DMS 273 (cell line): ENCODE measurements around the gene TMEM204.

ENCODE experiments used
- DNase-seq: peaks from one replicate; lab custom pipeline; 2025; ENCODE audit not compliant: unreplicated experiment; lab: John Stamatoyannopoulos, UW

TMEM204 gene

DNA sequence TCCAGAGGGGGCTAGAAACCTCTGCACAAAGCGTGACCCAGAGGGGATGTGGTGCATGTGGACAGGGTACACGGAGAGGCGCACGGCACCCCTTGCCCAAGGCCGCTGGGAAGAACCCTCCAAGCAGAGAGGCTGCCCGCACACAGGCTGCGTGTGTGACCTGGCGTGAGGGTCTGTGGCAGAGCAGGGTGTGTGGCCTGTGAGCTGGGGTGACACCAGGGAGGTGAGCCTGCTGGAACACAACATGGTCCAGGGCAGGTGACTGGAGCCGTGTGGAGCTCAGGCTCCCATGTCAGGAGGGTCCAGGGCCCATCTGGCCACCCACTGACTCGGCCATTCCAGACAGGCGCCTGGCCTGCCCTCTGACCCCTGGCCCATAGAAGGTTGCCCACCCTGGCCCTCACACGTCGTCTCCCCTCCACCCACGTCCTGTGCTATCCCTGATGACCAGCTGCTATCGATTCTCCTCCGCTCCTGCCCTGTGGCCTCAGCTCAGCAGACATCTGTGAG, 14.8 kb upstream of the TMEM204 start:
- DNase-seq, result no peak

DNA sequence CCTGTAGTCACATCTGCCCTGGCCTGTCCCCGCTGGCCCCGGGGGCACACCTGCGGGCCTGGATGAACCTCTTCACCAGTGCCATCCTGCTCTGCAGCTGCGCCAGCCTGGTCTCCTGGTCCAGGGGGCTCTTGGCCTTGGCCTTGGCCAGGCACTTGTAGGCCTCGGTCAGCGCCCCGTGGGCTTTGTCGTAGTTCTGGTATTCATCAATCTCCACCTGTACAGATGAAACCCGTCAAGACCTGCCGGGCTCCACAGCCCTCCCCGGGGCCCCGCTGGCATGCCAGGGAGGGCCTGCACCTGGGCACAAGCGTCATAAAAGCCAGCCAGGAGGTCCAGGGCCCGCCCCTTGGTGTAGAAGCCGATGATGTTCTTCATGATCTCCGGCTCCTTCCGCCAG, 13.6 kb upstream of the TMEM204 start:
- DNase-seq, result no peak

DNA sequence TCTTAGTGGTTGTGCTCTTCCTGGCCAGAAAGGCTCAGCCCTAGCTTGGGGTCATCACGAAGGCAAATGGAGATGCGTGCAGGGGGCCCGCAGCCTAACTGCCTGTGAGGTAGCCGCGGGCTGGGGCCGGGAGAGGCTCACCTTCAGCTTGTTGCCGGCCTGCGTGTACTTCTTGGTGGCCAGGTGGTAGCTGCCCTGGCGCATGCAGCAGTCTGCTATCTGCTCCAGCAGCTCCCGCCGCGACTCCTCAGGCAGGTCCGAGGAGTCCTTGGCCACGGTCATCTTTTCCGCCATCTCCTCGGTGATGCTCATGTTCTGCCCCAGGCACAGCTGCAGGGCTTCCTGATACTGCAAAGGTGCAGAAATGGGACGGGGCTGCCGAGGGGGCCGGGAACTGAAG, 13.0 kb upstream of the TMEM204 start:
- no peak for DNase-seq

DNA sequence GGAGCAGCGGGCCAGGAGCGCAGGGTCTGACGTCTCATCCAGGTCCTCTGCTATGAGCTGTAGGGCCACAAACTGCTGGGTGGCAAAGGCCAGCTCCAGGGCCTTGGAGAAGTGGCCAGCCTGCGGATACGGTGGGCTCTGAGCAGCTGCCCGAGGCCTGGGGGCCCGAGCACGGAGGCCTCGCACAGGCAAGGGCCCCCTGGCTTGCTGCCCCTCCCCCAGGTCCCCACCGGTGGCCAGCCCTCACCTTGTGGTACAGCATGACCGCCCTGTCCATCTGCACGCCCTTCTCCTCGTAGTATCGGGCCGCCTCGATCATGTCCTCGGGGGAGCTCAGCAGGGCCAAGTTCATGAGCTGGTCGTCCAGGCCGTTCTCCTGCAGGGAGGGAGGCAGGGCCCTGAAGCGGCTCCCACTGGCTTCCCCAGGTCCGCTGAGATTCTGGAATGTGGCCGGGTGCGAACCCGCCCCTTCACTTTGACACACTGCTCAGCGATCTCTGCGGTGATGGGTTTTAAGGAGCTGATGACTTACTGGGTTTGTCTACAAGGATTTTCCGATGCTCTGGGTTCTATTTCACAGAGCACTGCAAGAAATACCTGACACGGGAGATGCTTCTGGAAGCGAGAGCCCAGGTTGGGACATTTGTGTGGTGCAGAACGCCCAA, 9.8 kb upstream of the TMEM204 start:
- no peak for DNase-seq

DNA sequence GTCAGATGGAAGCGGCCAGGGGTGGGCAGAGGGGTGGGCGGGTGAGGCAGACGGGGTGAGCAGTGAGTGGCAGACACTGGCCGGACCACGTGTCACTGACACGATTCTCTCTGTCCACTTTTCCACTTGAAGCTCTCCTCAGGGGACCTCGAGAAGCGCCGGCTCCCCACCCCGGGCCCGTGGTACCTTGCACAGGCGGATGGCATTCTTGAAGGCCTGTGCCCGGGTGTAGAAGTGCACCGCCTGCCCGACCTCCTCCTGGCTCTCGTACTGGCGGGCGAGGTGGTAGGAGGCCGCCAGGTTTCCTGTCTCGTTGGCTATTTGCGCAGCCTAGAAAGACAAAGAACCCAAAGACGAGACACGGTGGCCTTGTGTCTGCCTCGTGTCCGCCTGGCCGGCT, 9.1 kb upstream of the TMEM204 start:
- DNase-seq, result no peak

DNA sequence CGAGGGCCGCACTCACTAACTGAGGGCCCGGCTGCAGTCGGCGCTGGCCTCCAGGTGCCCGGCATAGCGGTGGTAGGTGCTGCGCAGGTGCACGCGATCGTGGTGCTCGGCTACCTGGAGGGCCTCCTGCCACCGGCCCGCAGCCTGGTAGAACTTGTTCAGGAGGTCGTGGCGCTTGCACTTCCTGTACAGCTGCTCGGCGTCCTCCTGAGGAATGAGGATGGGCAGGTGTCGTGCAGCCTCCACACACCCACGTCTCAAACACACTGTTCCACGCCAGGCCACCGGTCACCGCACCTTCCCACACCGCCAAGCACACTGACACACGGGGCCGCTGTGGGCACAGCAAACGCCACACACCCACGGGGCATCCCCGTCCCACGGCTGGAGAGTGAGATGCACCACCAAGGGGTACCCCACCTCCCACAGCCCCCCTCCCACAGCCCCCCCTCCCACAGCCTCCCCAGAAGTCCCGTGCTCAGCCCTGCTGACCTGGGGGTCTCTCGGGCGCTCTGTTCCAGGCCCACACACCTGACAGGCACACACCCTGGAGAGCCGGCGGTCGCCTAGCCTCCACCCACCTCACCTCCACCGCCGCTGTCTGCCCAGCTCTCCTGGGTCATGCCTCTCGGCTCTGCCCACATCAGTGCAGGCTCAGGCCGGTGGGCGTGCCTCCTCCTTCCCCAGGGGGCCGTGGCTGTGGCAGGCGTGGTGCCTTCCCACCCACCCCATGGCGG, 7.4 kb upstream of the TMEM204 start:
- DNase-seq, result no peak

DNA sequence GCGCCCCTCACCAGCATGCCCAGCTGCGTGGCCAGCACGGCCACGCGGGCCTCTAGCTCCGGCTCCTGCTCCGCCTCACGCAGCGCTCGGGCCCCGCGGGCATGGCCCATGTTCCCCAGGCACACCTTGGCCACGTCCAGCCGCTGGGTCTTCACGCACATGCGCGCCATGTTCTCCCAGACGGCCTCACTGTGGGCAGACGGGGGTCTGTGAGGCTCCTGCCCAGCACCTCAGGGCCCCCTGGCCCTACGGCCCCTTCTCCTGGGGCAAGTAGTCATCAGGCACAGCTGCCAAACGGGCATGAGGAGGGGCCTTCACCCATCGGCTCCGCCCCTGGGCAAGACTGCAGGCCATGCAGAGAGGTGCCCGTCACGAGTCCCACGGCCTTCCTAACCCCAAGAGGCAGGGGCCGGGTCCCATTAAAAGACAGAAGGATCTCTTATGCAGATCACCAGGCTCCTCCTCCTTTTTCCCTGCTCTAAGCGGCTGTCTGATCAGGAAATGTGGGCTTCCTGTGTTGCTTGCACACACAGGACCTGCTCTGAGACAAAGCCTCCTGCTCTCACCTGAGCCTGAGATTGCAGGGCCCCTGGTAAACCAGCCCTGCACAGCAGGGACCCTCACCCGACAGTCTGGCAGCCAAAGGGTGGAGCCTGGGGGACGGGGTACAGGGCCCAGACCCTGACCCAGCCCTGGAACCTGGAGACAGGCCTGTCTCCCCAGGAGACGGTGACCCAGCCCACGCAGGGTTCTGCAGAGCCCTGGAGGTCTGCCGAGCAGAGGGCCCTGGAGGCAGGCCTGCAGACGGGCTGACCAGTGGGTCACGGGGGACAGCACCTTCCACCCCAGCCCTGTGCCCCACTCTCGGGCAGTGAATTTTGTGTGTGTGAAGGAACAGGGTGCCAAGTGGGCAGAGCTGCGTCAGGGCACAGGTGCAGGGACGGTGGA, 6.6 kb upstream of the TMEM204 start:
- no peak for DNase-seq

DNA sequence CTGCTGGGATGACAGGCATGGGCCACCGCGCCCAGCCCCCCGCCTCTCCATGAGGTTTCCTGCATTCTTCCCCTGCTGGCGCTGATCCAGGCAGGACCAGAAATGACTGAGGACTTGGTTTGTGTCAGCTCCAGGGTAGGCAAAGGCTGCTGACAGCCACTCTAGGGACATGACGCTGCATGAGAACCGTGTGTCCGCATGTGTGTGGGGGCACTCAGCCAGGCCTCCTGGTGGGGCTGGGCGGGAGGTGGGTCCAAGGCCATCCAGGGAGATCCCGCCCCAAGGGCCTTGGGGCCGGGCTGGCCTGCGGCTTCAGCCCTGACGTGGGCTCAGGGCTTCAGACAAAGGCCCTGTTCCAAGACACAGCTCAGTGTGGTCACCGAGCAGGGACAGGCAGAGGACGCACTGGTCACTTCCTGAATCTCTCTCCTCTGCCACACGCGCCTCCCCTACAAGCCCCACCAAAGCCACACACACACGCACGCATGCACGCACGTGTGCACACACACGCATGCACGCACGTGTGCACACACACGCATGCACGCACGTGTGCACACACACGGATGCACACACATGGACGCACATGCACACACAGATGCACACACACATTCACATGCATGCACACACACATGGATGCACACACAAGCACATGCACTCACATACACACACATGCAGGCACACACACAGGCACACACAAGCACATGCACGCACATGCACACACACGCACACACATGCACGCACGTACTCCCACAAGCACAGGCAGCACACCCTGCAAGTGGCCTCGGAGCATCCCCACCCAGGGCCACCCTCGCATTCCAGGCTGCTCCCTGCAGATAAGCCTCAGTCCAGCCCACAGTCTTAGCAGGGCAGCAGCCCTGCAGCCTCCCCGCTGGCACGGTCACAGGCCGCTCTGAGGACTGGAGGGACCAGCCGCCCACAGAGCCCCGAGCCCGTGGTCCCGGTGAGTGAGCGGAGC, 5.3 kb upstream of the TMEM204 start:
- DNase-seq, result no peak

DNA sequence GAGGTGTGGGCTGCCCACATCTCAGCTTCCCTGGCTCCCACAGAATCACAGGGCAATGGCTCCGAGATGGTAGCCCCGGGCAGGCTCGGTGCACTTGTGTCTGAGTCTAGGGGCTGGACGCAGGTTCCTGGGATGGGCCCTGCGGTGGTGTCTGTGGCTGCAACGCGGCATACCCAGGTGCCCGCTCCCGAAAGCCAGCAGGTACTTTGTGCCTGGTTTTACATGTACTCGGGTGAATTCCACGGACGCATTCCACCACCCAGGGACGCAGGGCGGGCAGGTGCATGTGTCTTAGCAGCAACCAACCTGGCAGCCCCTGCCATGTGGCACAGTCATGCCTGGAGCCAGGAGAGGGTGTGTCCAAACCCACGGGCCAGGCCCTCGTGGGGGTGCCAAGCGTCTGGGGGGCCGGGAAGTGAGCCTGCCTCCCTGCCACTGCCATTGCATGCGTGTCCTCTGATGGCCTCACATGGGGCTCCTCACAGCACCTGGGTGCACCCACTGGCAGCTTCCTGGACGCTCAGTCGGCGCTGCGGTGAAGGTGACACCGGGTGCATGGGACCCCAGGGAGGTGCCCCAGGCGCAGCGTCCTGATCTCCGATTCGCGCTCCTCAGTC, 4.4 kb upstream of the TMEM204 start:
- no peak for DNase-seq

DNA sequence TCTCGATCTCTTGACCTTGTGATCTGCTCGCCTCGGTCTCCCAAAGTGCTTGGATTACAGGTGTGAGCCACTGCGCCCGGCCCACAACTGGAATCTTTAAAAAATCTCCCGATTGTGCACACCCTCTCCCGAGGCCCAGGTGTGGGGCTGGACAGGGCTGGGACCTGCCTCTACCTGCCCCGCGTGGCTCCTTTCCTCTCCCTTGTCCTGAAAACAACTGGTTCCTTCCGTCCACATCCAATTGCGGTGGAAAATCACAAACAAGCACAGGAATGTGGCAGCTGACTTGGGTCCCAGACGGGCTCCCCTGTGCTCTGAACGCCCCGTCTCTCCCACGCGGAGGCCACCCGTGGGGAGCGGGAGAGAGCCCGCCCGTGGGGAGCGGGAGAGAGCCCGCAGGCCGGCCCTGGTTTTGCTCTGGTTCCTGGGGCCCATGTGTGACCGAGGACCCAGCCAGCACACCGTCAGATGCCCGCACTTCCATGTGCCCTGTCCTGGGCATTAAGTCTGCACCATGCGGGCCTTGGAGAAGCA, 3.0 kb upstream of the TMEM204 start:
- DNase-seq, result no peak

DNA sequence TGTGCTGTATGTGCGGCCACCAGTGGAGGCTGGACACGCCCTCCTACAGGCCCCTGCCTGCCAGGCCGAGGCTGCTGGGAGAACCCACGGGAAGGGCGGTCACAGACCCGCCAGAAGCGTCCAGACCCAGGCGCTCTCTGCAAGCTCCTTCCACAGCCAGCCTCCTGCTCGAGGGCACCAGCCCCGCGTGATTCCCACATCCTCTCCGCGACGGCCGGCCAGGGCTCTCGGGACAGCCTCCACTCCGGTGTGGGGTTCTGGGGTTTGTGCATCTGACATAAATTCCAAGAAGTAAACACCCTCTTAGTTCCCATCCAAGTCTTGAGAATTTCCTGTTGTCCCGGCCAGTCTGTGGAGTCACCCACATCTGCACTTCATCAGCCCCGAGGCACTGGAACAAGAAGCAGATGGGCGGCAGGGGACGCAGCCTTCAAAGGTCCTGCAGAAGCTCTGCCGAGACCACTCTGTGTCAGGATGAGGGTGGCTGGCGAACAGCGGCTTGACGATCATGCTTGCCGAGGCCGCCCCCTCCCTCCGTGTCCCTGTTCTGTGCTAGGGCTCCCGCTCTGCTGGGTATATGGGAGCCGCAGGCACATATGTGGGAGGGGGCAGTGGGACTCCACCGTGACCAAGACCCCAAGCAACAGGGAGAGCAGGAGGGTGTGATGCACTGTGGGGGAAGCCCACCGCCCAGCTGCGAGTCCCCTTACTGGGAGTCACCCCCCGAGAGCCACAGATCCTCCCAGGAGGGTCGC, 2.4 kb upstream of the TMEM204 start:
- DNase-seq, result no peak

DNA sequence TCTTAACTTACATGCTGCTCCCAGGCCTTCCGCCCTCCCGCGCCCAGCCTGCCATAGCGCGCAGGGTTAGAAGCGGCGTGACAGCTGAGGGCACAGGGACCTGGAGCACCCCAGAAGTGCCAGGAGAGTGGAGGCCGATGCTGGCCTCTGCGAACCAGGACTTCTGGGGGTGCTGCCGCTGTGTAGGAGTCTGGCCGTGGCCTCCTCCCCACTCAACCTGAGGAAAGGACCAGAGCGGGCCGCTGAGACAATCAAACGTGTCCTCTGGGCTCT, 1.9 kb upstream of the TMEM204 start:
- DNase-seq, result no peak

DNA sequence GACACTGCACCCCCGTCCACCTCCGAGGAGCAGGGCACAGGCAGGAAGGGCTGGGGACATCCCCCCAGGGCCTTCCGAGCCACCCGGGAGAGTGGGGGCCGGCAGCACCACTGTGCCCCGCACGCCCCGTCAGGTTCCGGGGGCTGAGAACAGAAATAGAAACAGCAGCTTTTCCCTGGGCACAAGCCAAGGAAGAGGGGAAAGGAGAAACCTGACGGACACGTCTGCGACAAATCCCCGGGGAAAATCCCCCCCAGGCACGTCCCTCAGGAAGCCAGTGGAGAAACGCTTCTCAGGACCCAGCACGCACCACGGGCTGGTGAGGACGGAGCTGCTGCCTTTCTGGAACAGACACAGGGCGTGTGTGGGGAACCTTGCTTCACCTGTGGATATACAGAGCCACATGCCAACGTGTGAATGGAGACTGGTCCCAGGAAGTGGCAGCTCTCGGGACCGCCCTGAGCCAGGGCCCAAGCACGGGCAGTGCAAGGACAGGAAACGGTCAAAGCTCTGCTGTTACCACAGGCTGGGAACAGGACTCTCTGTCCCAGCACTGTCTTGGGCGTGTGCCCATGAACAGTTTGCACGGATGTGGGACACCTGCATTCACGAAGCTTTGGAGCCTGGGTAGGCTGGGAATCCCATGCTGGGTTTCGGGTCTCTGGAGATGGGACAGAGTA, 1.2 kb upstream of the TMEM204 start:
- no peak for DNase-seq

DNA sequence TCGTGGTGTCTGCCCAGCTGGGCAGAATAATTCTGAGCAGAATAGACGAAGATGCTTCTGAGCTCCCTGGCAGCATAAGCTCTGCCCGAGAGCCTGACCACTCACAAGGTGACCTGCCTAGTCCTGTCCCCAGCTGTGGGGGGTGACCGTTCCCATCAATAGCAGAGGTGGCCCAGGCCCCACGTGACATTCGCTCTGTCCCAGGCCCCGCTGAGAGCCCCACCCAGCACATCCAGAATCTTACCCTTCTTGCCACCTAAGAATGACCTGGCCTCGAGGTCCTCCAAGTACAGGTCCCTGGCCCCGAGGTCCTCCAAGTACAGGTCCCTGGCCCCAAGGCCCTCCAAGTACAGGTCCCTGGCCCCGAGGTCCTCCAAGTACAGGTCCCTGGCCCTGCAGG, 695 bp upstream of the TMEM204 start:
- no peak for DNase-seq

DNA sequence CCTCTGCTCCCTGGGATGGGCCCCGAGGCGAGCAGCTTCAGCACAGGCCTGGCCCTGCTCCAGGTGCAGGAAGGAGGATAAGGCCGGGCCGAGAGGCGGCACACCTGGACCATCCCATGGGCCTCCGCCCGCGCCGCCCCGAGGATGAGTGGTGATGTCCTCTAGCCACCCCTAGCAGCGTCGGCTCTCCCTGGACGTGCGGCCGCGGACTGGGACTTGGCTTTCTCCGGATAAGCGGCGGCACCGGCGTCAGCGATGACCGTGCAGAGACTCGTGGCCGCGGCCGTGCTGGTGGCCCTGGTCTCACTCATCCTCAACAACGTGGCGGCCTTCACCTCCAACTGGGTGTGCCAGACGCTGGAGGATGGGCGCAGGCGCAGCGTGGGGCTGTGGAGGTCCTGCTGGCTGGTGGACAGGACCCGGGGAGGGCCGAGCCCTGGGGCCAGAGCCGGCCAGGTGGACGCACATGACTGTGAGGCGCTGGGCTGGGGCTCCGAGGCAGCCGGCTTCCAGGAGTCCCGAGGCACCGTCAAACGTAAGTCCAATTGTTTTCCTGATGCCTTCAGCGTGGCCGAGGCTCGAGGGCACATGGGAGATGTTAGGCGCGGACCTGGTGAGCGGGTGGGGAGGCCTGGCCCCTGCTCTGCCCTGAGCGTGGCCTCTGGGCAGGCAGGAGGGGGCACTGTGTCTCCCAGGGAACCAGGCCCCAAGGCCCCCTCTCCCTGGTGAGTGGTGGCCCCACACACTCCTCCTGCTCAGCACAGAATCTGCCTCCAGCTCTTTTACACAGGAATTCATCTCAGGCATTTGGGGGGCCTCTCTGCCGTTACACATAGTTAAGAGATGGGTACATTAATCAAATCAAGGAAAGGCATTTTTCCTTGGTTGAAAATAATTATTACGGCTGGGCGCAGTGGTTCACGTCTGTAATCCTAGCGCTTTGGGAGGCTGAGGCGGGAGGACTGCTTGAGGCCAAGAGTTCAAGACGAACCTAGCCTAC, 855 bp downstream of the TMEM204 start:
- no peak for DNase-seq

DNA sequence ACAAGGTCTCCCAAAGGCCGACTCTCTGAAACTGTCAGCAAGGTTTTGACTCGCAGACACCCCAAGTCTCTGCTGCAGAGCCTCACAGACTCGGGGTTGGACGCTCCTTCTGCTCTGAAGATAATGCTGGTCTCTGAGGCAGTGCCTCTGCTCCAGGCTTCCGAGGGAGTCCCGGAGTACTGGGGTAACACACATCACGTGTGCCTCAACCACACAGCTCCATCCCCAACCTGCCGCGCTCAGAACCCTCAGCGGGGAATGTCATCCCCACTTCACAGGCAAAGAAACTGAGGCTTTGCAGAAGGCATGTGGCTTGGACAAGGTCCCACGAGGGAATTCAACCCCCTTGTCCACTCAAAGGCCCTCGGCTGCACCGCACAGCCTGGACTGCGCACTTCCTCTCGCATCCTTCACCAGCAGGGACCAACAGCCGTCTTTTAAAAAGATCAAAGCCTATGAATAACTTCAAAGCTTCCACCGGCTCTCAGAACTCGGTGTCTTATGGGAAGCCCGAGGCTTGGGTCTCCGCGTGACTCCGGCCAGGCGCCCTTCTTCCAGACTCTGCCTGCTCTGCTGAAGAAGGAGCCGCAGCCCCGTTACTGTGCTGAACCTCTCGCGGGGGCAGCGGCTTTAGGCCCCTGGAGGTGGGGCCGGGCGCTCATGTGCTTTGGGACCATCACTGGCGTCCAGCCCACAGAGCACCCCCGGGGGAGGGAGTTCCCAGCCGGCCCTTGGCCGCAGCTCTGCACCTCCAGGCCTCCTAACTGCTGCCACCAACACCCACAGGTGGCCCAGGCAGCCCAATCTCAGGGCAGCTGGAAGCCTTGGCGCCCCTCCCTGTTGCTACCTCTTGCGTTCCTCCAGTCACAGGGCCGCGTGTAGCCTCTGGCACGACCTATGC, 2.2 kb downstream of the TMEM204 start:
- no peak for DNase-seq
